OCI-LY3 (cell line): ENCODE results near the gene MACIR.

Source experiments
- H2AFZ ChIP-seq: fragments of 200-600, 300-600 bp; shearing (Covaris generic); 2 replicates; pipeline ENCODE4 v1.6.0; 2014; ENCODE audit warnings: antibody characterized with exemption, low read depth, low read length
- H3K27ac ChIP-seq: fragments of 200-600, 300-600 bp; sonication (generic); 2 replicates; pipeline ENCODE4 v1.5.1; 2014; ENCODE audit warnings: mild to moderate bottlenecking, low read length, moderate library complexity, mixed read lengths
- H3K27me3 ChIP-seq: fragments of 200-600, 300-600 bp; sonication (generic); 2 replicates; pipeline ENCODE4 v1.6.1; 2014; ENCODE audit warnings: low read depth, low read length, mixed read lengths
- H3K36me3 ChIP-seq: fragments of 200-600, 300-600 bp; sonication (generic); replicated peaks from 2 replicates; pipeline ENCODE3; 2014; ENCODE audit warnings: low read depth, low read length, mixed read lengths
- H3K4me1 ChIP-seq: fragments of 300-600, 200-600 bp; sonication (generic); 2 replicates; pipeline ENCODE4 v1.6.1; 2014; ENCODE audit warnings: low read length, mixed read lengths
- H3K4me2 ChIP-seq: fragments of 200-600, 300-600 bp; sonication (generic); 2 replicates; pipeline ENCODE4 v1.6.1; 2014; ENCODE audit warnings: low read length, mixed read lengths
- H3K4me3 ChIP-seq: fragments of 300-600, 200-600 bp; sonication (generic); 2 replicates; pipeline ENCODE4 v1.5.1; 2014; ENCODE audit warnings: antibody characterized with exemption, mild to moderate bottlenecking, low read length, moderate library complexity
- H3K79me2 ChIP-seq: fragments of 300-600, 200-600 bp; shearing (Covaris generic); 2 replicates; pipeline ENCODE4 v1.6.1; 2014; ENCODE audit warnings: mild to moderate bottlenecking, low read length, mixed read lengths
- H3K9ac ChIP-seq: fragments of 300-600, 200-600 bp; shearing (Covaris generic); 2 replicates; pipeline ENCODE4 v1.6.0; 2014; ENCODE audit warnings: mild to moderate bottlenecking, low read length, moderate library complexity
- H3K9me3 ChIP-seq: fragments of 200-600, 300-600 bp; shearing (Covaris generic); 2 replicates; pipeline ENCODE4 v1.6.1; 2014; ENCODE audit warnings: low read length, mixed read lengths; ENCODE audit not compliant: insufficient read depth
- H4K20me1 ChIP-seq: fragments of 200-600, 300-600 bp; sonication (generic); 2 replicates; pipeline ENCODE4 v1.6.1; 2016; ENCODE audit warnings: low read length, mixed read lengths; ENCODE audit not compliant: insufficient read depth
- CTCF ChIP-seq: fragments of 200-600, 300-600 bp; sonication (generic); IDR thresholded peaks from 2 replicates; pipeline ENCODE4 v1.5.1; 2014; ENCODE audit warnings: antibody characterized with exemption, low read length, low read depth
- EZH2phosphoT487 ChIP-seq: fragments of 200-600 bp; shearing (Covaris generic); IDR thresholded peaks from 2 replicates; pipeline ENCODE4 v1.6.1; 2018; ENCODE audit warnings: antibody characterized with exemption, mixed run types, low read depth

The MACIR gene

GRCh38 chr5:103223031-103223955 lies 35.3 kb upstream of the MACIR start:
- H3K36me3 ChIP-seq, result no peaks in the 10 kb centered on the region
- no peak overlapping the region for H3K9ac ChIP-seq
- no peak overlapping the region for H3K4me2 ChIP-seq
- H3K4me1 ChIP-seq, result peaks cover 6% of the 10 kb centered on the region; the same call in 1 of the 2 replicates
- TF ChIP-seq CTCF (no peak), EZH2phosphoT487 (no peak)
- no peaks in the 10 kb centered on the region for H3K79me2 ChIP-seq
- no peak overlapping the region for H3K27ac ChIP-seq
- no peak overlapping the region for H3K4me3 ChIP-seq
- H2AFZ ChIP-seq, result no peak overlapping the region
- no peaks in the 10 kb centered on the region for H3K9me3 ChIP-seq
- H4K20me1 ChIP-seq, result no peaks in the 10 kb centered on the region
- no peaks in the 10 kb centered on the region for H3K27me3 ChIP-seq

GRCh38 chr5:103224118-103224893 lies 34.3 kb upstream of the MACIR start:
- Histone ChIP-seq H3K4me1 (peaks cover 12% of the 10 kb centered on the region), H3K27me3 (no peaks in the 10 kb centered on the region), H3K4me2 (peak overlapping the region; percentile 72), H3K9me3 (no peaks in the 10 kb centered on the region), H3K36me3 (no peaks in the 10 kb centered on the region), H3K9ac (no peak overlapping the region), H3K79me2 (no peaks in the 10 kb centered on the region), H4K20me1 (no peaks in the 10 kb centered on the region), H3K27ac (no peak overlapping the region), H3K4me3 (peak overlapping the region; percentile 57), H2AFZ (peak overlapping the region; percentile 46; the same call in 1 of the 2 replicates)
- TF ChIP-seq CTCF (peak; percentile 63), EZH2phosphoT487 (no peak)

GRCh38 chr5:103224894-103225246 lies 33.7 kb upstream of the MACIR start:
- TF ChIP-seq CTCF, result no peak
- no peak for TF ChIP-seq EZH2phosphoT487
- H4K20me1 ChIP-seq, result no peaks in the 10 kb centered on the region
- H2AFZ ChIP-seq, result no peak overlapping the region
- H3K79me2 ChIP-seq, result no peaks in the 10 kb centered on the region
- H3K36me3 ChIP-seq, result no peaks in the 10 kb centered on the region
- no peak overlapping the region for H3K27ac ChIP-seq
- H3K4me2 ChIP-seq, result no peak overlapping the region
- peaks cover 12% of the 10 kb centered on the region for H3K4me1 ChIP-seq
- H3K27me3 ChIP-seq, result no peaks in the 10 kb centered on the region
- no peak overlapping the region for H3K9ac ChIP-seq
- no peak overlapping the region for H3K4me3 ChIP-seq
- no peaks in the 10 kb centered on the region for H3K9me3 ChIP-seq

GRCh38 chr5:103228061-103228460 lies 30.5 kb upstream of the MACIR start:
- H3K4me2 ChIP-seq, result no peak overlapping the region
- H3K4me3 ChIP-seq, result no peak overlapping the region
- TF ChIP-seq EZH2phosphoT487 (no peak), CTCF (no peak)
- H3K4me1 ChIP-seq, result peaks cover 18% of the 10 kb centered on the region
- no peak overlapping the region for H3K27ac ChIP-seq
- H3K9me3 ChIP-seq, result no peaks in the 10 kb centered on the region
- no peak overlapping the region for H2AFZ ChIP-seq
- no peaks in the 10 kb centered on the region for H4K20me1 ChIP-seq
- H3K79me2 ChIP-seq, result no peaks in the 10 kb centered on the region
- H3K27me3 ChIP-seq, result no peaks in the 10 kb centered on the region
- no peak overlapping the region for H3K9ac ChIP-seq
- no peaks in the 10 kb centered on the region for H3K36me3 ChIP-seq
